GM19463 (cell line): ENCODE measurements around the gene EXOC7.
"Not testable (repeated sequence)": the region's sequence is repeated elsewhere in the genome, so short reads cannot be mapped to it uniquely, and the experiment has no call there.

Experiments used
- ATAC-seq: cut with Tn5 transposase; IDR thresholded peaks from one replicate; pipeline ENCODE4 v1.9.1; 2021; ENCODE audit warnings: mild to moderate bottlenecking, moderate library complexity; ENCODE audit not compliant: unreplicated experiment

EXOC7 gene

GRCh38 chr17:76076765-76077583, 26.6 kb downstream of the EXOC7 start:
- no peak for ATAC-seq

- no peak for ATAC-seq
Observed at GRCh38 chr17:76076146-76076764, 27.3 kb downstream of the EXOC7 start.

GRCh38 chr17:76075364-76076145, 28.0 kb downstream of the EXOC7 start:
- ATAC-seq: no peak

GRCh38 chr17:76074390-76075363, 28.9 kb downstream of the EXOC7 start, which contains the start of gene GALR2:
GALR2 (plus strand) TSS chr17:76074781; CDS start chr17:76074884, 103 bp downstream.
- no peak for ATAC-seq

- ATAC-seq: peak; percentile 93
Observed at GRCh38 chr17:76072148-76072858, 31.3 kb downstream of the EXOC7 start, which contains the start of gene SRP68. SRP68 (minus strand) TSS chr17:76072517; CDS start chr17:76072491, 26 bp downstream.

GRCh38 chr17:76071531-76072147, 31.9 kb downstream of the EXOC7 start:
- ATAC-seq: no peak

GRCh38 chr17:76065775-76066174, 37.8 kb downstream of the EXOC7 start:
- ATAC-seq: no peak

GRCh38 chr17:76063875-76064546, 39.6 kb downstream of the EXOC7 start:
- ATAC-seq: no peak

- not testable (repeated sequence) for ATAC-seq
Observed at GRCh38 chr17:76058264-76058663, 45.3 kb downstream of the EXOC7 start.

- ATAC-seq: no peak
Observed at GRCh38 chr17:76056882-76057281, 46.7 kb downstream of the EXOC7 start.

GRCh38 chr17:76054112-76054476, 49.5 kb downstream of the EXOC7 start:
- ATAC-seq: no peak

- ATAC-seq: no peak
Observed at GRCh38 chr17:76053246-76054111, 50.1 kb downstream of the EXOC7 start.

GRCh38 chr17:76051561-76051960, 52.0 kb downstream of the EXOC7 start:
- no peak for ATAC-seq

- no peak for ATAC-seq
Observed at GRCh38 chr17:76050538-76051467, 52.8 kb downstream of the EXOC7 start.

GRCh38 chr17:76049836-76050537, 53.6 kb downstream of the EXOC7 start:
- ATAC-seq: no peak

- no peak for ATAC-seq
Observed at GRCh38 chr17:76049239-76049638, 54.3 kb downstream of the EXOC7 start.
